PC-9 (cell line): Measurements from ENCODE around the gene ITFG1. TPM values are rescaled to one million over a fixed set of nuclear protein-coding genes. Genes with fewer than 3 reads are reported as not detected.

Experiments used
- BruUV-seq: library from RNA; stranded (reverse); fragments of 400-500 nt; replicated peaks from 2 replicates; lab custom pipeline; 2021; lab: Mats Ljungman, UMichigan
- CTCF ChIA-PET: fragments of 300-600 bp; sonication (Branson Sonifier 250); formaldehyde crosslinking; loops from one replicate; lab custom pipeline; 2022; ENCODE audit warnings: antibody characterized with exemption; lab: Charles Lee
- POLR2A ChIA-PET: fragments of 300-600 bp; sonication (Branson Sonifier 250); formaldehyde crosslinking; loops from one replicate; lab custom pipeline; 2022; ENCODE audit warnings: antibody characterized with exemption; ENCODE audit not compliant: unreplicated experiment; lab: Charles Lee
- DNase-seq, 2 experiments: peaks; one replicate each; pipeline versions ENCODE4 v3.0.0 to v3.0.0-alpha.2; 2015 to 2022; ENCODE audit warnings: mixed read lengths in 1 of 2
- H2AFZ ChIP-seq: fragments of 200-600 bp; sonication (generic); 2 replicates; pipeline ENCODE4 v1.8.1; 2017; ENCODE audit warnings: antibody characterized with exemption
- H3F3A ChIP-seq: fragments of 200-600 bp; sonication (generic); 2 replicates; pipeline ENCODE4 v1.8.1; 2017; ENCODE audit warnings: antibody characterized with exemption, mild to moderate bottlenecking, low read depth; ENCODE audit not compliant: insufficient read depth
- H3K27ac ChIP-seq: fragments of 200-600 bp; sonication (generic); 2 replicates; pipeline ENCODE4 v1.6.1; 2016; ENCODE audit warnings: mixed run types
- H3K27me3 ChIP-seq: fragments of 200-600 bp; sonication (generic); 2 replicates; pipeline ENCODE4 v1.6.1; 2016; ENCODE audit warnings: low read depth, mixed run types; ENCODE audit not compliant: insufficient read depth
- H3K36me3 ChIP-seq: fragments of 200-600 bp; sonication (generic); 2 replicates; pipeline ENCODE4 v1.6.1; 2016; ENCODE audit warnings: low read depth, mixed run types
- H3K4me1 ChIP-seq: fragments of 200-600 bp; sonication (generic); replicated peaks from 2 replicates; pipeline ENCODE4 v1.6.1; 2016; ENCODE audit warnings: mixed run types; ENCODE audit not compliant: insufficient read depth
- H3K4me2 ChIP-seq: fragments of 200-600 bp; sonication (generic); 2 replicates; pipeline ENCODE4 v1.6.1; 2017; ENCODE audit warnings: mixed run types
- H3K4me3 ChIP-seq: fragments of 200-600 bp; sonication (generic); 2 replicates; pipeline ENCODE4 v1.6.1; 2016; ENCODE audit warnings: mixed run types
- H3K79me2 ChIP-seq: fragments of 200-600 bp; sonication (generic); 2 replicates; pipeline ENCODE4 v1.6.1; 2017; ENCODE audit warnings: low read depth, mixed run types
- H3K9me2 ChIP-seq: fragments of 200-600 bp; sonication (generic); 2 replicates; pipeline ENCODE4 v1.8.1; 2017; ENCODE audit warnings: mild to moderate bottlenecking; ENCODE audit not compliant: insufficient read depth
- H3K9me3 ChIP-seq: fragments of 200-600 bp; sonication (generic); 2 replicates; pipeline ENCODE4 v1.8.1; 2016; ENCODE audit warnings: low read depth; ENCODE audit not compliant: insufficient read depth
- H4K20me1 ChIP-seq: fragments of 200-600 bp; sonication (generic); 2 replicates; pipeline ENCODE4 v1.8.1; 2017; ENCODE audit not compliant: insufficient read depth
- EZH2 ChIP-seq: fragments of 200-600 bp; sonication (generic); IDR thresholded peaks from 2 replicates; pipeline ENCODE4 v1.8.0; 2017; ENCODE audit warnings: antibody characterized with exemption, low read depth
- intact Hi-C: fragments of 100-400 bp; cut with micrococcal nuclease; formaldehyde crosslinking; loops from one replicate; pipeline ENCODE4 v1.10.0; 2022; ENCODE audit not compliant: unreplicated experiment
- total RNA-seq: library from RNA; stranded (reverse); gene quantifications from 2 replicates; pipeline ENCODE4 v1.2.3, GENCODE V29; 2021
- TF ChIP-seq, protein P1 (sequence below): fragments of 200-600 bp; sonication (generic); conservative IDR thresholded peaks from 2 replicates; pipeline ENCODE4 v1.6.1; 2017; ENCODE audit warnings: mixed run types, antibody characterized with exemption, mild to moderate bottlenecking, moderate library complexity

ITFG1 gene
- total RNA-seq, 1 experiment from 2014 or later: 33.0 TPM

DNA sequence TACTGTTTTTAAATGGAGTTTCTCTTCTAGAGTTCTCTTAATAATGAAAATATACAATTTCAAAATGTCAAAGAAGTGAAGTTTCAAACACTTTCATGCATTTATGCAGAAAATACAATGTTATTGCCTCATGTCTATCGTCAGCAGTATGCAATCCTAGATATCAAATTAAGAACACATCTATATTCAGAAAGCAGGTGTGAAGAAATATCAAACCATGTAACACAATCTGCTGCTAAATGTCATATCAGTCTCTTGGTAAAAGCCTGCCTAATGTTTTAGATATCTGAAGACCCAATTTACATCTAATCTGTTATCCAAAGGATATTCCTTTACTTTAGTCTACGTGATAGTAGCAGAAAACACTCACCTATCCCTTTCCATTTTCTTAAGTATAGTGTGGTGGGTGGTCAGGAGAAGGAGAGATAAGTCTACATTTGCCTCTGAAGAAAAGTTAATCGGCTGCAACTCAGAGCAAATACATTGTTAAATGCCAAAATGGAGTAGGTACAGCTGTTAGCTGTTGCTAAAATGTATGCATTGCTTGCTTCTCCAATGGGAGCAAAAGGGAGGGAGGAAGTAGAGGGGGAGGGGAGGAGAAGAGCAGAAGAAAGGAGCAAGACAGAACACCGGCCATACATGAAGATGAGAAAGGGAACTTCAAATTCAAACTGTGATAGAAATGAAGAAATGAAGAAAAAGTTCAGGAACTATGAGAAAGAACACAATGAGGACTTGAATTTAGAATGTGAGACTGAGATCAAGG lies 64.9 kb downstream of the ITFG1 start:
- intact Hi-C loops: no loop called here
- H3K9me2 ChIP-seq: no peaks in the 10 kb centered on the region
- no peak overlapping the region for H3K4me3 ChIP-seq
- TF ChIP-seq, protein P1, sequence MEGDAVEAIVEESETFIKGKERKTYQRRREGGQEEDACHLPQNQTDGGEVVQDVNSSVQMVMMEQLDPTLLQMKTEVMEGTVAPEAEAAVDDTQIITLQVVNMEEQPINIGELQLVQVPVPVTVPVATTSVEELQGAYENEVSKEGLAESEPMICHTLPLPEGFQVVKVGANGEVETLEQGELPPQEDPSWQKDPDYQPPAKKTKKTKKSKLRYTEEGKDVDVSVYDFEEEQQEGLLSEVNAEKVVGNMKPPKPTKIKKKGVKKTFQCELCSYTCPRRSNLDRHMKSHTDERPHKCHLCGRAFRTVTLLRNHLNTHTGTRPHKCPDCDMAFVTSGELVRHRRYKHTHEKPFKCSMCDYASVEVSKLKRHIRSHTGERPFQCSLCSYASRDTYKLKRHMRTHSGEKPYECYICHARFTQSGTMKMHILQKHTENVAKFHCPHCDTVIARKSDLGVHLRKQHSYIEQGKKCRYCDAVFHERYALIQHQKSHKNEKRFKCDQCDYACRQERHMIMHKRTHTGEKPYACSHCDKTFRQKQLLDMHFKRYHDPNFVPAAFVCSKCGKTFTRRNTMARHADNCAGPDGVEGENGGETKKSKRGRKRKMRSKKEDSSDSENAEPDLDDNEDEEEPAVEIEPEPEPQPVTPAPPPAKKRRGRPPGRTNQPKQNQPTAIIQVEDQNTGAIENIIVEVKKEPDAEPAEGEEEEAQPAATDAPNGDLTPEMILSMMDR: no peak
- no peak for TF ChIP-seq EZH2
- H3K27me3 ChIP-seq: no peaks in the 10 kb centered on the region
- no peak for DNase-seq
- no peaks in the 10 kb centered on the region for H3K9me3 ChIP-seq
- no peak overlapping the region for H3K4me2 ChIP-seq
- H3K4me1 ChIP-seq: peaks cover 9% of the 10 kb centered on the region
- no peaks in the 10 kb centered on the region for H3K79me2 ChIP-seq
- no peak overlapping the region for H2AFZ ChIP-seq
- ChIA-PET POLR2A (no interaction called here), CTCF (no interaction called here)
- H4K20me1 ChIP-seq: no peaks in the 10 kb centered on the region
- peaks cover 4% of the 10 kb centered on the region; the same call in 1 of the 2 replicates for H3F3A ChIP-seq
- H3K36me3 ChIP-seq: no peaks in the 10 kb centered on the region
- BruUV-seq: no TSS peak
- no peak overlapping the region for H3K27ac ChIP-seq

DNA sequence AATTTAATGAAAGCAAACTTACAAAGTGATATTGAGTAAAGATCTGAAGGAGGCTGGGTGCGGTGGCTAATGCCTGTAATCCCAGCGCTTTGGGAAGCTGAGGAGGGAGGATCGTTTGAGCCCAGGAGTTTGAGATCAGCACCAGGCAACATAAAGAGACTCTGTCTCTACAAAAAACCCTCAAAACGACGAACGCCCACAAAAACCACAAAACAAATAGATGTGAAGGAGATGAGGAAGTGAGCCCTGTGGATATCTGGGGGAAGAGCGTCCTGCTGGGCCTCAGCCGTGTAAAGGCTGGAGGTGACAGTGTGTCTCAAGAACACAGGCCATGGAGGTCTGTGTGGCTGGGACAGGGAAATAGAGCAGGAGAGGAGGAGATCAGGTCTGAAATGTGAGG lies 68.8 kb downstream of the ITFG1 start:
- ChIA-PET CTCF (no interaction called here), POLR2A (interaction anchor here (0.7 kb wide), 1 partner anchor 16 kb away, joined by 8 read pairs; no protein-coding TSS in a partner anchor)
- Histone ChIP-seq H2AFZ (no peak overlapping the region), H3K4me2 (no peak overlapping the region), H3K27me3 (no peaks in the 10 kb centered on the region), H3K4me3 (no peak overlapping the region), H3K9me2 (no peaks in the 10 kb centered on the region), H3K36me3 (no peaks in the 10 kb centered on the region), H3K9me3 (no peaks in the 10 kb centered on the region), H3K27ac (no peak overlapping the region), H3K79me2 (no peaks in the 10 kb centered on the region), H3K4me1 (peaks cover 9% of the 10 kb centered on the region), H4K20me1 (no peaks in the 10 kb centered on the region), H3F3A (peaks cover 4% of the 10 kb centered on the region; the same call in 1 of the 2 replicates)
- TF ChIP-seq EZH2: no peak
- TF ChIP-seq, protein P1: no peak
- no TSS peak for BruUV-seq
- DNase-seq: peak; percentile 17 to 60
- intact Hi-C loops: no loop called here

DNA sequence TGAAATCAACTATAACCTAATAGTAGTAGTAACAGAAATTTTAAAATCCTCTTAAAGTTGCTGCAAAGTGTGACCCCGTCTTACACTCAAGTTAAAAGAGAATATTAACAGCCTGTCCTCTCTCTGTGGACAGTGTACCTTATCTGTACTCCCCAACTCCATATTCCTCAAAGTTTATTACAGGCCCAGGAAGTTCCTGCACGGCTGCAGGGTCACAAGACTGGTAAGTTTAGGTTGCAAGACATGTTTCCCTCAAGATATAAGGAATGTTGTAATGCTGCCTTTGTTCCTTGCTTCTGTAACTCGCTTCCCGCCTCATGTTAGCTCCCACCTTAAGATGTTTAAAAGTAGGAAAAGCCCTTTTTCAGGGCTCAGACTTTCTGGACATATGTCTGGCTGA lies 72.2 kb downstream of the ITFG1 start:
- no peaks in the 10 kb centered on the region for H3K79me2 ChIP-seq
- peaks cover 9% of the 10 kb centered on the region for H3K4me1 ChIP-seq
- no peaks in the 10 kb centered on the region for H3K27me3 ChIP-seq
- BruUV-seq: no TSS peak
- H3K9me2 ChIP-seq: no peaks in the 10 kb centered on the region
- H2AFZ ChIP-seq: no peak overlapping the region
- DNase-seq: no peak
- ChIA-PET CTCF (no interaction called here), POLR2A (no interaction called here)
- no peak overlapping the region for H3K27ac ChIP-seq
- H3K9me3 ChIP-seq: no peaks in the 10 kb centered on the region
- no peak overlapping the region for H3K4me2 ChIP-seq
- intact Hi-C loops: no loop called here
- H3K36me3 ChIP-seq: no peaks in the 10 kb centered on the region
- H3K4me3 ChIP-seq: no peak overlapping the region
- H3F3A ChIP-seq: peaks cover 4% of the 10 kb centered on the region; the same call in 1 of the 2 replicates
- TF ChIP-seq EZH2: no peak
- TF ChIP-seq, protein P1: no peak
- H4K20me1 ChIP-seq: no peaks in the 10 kb centered on the region
